Transverse colon (tissue), 4 donors: Measurements from ENCODE around the gene MPRIP. TPM values are rescaled to one million over a fixed set of nuclear protein-coding genes. Genes with fewer than 3 reads are reported as not detected.

Experiments
- DNase-seq: peaks from one replicate; pipeline ENCODE4 v3.0.0-alpha.2; 2019
- H3K27ac ChIP-seq, 4 donors: fragments of 200-600 bp; sonication (generic); 2 replicates each; pipeline ENCODE4 v1.5.1; 2016 to 2018; ENCODE audit warnings: inconsistent platforms in 4 of 4
- H3K27me3 ChIP-seq: fragments of 200-600 bp; sonication (generic); 2 replicates; pipeline ENCODE4 v1.5.1; 2017; ENCODE audit warnings: inconsistent platforms
- H3K36me3 ChIP-seq, 4 donors: fragments of 200-600 bp; sonication (generic); 2 replicates each; pipeline ENCODE4 v1.5.1; 2017 to 2019; ENCODE audit warnings: inconsistent platforms in 4 of 4
- H3K4me1 ChIP-seq, 4 donors: fragments of 200-600 bp; sonication (generic); 2 replicates each; pipeline ENCODE4 v1.5.1; 2017 to 2020; ENCODE audit warnings: inconsistent platforms in 4 of 4
- H3K4me3 ChIP-seq, 4 donors: fragments of 200-600 bp; sonication (generic); 1 replicate in 1 of 4; 2 replicates in 3 of 4; pipeline versions ENCODE4 v1.5.1 to v1.6.1; 2017 to 2019; ENCODE audit warnings: inconsistent platforms in 4 of 4
- H3K9me3 ChIP-seq, 2 donors: fragments of 200-600 bp; sonication (generic); 2 replicates each; pipeline ENCODE4 v1.5.1; 2017 to 2019; ENCODE audit warnings: inconsistent platforms in 2 of 2
- EP300 ChIP-seq: sonication (generic); formaldehyde crosslinking; IDR thresholded peaks from one replicate; pipeline ENCODE4 v1.6.1; 2017; ENCODE audit warnings: antibody characterized with exemption, low read depth
- POLR2A ChIP-seq: fragments of 450-650 bp; IDR thresholded peaks from one replicate; pipeline ENCODE4 v1.6.1; 2016; ENCODE audit warnings: antibody characterized with exemption, mild to moderate bottlenecking, moderate library complexity
- POLR2AphosphoS5 ChIP-seq, 3 donors: sonication (generic); formaldehyde crosslinking; IDR thresholded peaks; one replicate each; pipeline ENCODE4 v1.6.1; 2016; ENCODE audit warnings: antibody characterized with exemption in 3 of 3
- WGBS, 2 donors: methylation state at CpG; one replicate each; pipeline ENCODE4 v1.1.5; 2018; ENCODE audit warnings: low coverage in 1 of 2; 5-methylcytosine and 5-hydroxymethylcytosine counted together
- in situ Hi-C, 4 donors: fragments of 200-750 bp; cut with MboI; loops; one replicate each; pipeline versions ENCODE4 v1.15.0 to v1.15.1; 2017; ENCODE audit warnings: low sequenced_read_pairs in 3 of 4, low pct_ligation_motif_present in 1 of 4, low pct_unique_long_range_greater_than_20kb in 1 of 4
- intact Hi-C: fragments of 100-400 bp; cut with DNase I; formaldehyde crosslinking; loops from one replicate; pipeline ENCODE4 v1.15.1; 2023; ENCODE audit warnings: low total_unique reads
- total RNA-seq, 4 donors: library from RNA; depleted of rRNA; stranded (reverse); fragments of >200 nt; gene quantifications; one replicate each; pipeline ENCODE4 v1.1.0, GENCODE V29; 2016
- TF ChIP-seq, protein P1 (sequence below), 5 experiments: fragments of 200-600 bp in 3 of 5; fragments of 450-650 bp in 2 of 5; sonication (generic) in 3 of 5; IDR thresholded peaks; 1 replicate in 2 of 5; 2 replicates in 3 of 5; pipeline ENCODE4 v1.5.1; 2016 to 2017; ENCODE audit warnings: antibody characterized with exemption in 5 of 5, inconsistent platforms in 3 of 5, mild to moderate bottlenecking in 2 of 5, moderate library complexity in 1 of 5

MPRIP gene
- total RNA-seq, 4 donors from 2014 or later, result 124 to 368 (median 158) TPM

- Histone ChIP-seq H3K4me1 (peaks cover 17 to 38% (median 23%) of the 10 kb centered on the region in 4 donors), H3K9me3 (no peaks in the 10 kb centered on the region), H3K27me3 (no peaks in the 10 kb centered on the region), H3K4me3 (no peak overlapping the region), H3K36me3 (no peaks in the 10 kb centered on the region), H3K27ac (no peak overlapping the region)
- in situ Hi-C loops, result no loop called here
- WGBS, 2 donors, result 96% methylated on average over 3 of the region's 3 CpGs; no CpG with 5 or more reads in 1 of the 2 donors
- intact Hi-C loops, result no loop called here
- TF ChIP-seq POLR2A (no peak), POLR2AphosphoS5 (IDR thresholded peaks at IDR 0.05) (no peak), EP300 (no peak)
- TF ChIP-seq, protein P1, sequence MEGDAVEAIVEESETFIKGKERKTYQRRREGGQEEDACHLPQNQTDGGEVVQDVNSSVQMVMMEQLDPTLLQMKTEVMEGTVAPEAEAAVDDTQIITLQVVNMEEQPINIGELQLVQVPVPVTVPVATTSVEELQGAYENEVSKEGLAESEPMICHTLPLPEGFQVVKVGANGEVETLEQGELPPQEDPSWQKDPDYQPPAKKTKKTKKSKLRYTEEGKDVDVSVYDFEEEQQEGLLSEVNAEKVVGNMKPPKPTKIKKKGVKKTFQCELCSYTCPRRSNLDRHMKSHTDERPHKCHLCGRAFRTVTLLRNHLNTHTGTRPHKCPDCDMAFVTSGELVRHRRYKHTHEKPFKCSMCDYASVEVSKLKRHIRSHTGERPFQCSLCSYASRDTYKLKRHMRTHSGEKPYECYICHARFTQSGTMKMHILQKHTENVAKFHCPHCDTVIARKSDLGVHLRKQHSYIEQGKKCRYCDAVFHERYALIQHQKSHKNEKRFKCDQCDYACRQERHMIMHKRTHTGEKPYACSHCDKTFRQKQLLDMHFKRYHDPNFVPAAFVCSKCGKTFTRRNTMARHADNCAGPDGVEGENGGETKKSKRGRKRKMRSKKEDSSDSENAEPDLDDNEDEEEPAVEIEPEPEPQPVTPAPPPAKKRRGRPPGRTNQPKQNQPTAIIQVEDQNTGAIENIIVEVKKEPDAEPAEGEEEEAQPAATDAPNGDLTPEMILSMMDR (IDR thresholded peaks at IDR 0.05), result no peak
- DNase-seq, result no peak
These were observed 82.1 kb downstream of the MPRIP start for GRCh38 chr17:17124341-17124740.

DNA sequence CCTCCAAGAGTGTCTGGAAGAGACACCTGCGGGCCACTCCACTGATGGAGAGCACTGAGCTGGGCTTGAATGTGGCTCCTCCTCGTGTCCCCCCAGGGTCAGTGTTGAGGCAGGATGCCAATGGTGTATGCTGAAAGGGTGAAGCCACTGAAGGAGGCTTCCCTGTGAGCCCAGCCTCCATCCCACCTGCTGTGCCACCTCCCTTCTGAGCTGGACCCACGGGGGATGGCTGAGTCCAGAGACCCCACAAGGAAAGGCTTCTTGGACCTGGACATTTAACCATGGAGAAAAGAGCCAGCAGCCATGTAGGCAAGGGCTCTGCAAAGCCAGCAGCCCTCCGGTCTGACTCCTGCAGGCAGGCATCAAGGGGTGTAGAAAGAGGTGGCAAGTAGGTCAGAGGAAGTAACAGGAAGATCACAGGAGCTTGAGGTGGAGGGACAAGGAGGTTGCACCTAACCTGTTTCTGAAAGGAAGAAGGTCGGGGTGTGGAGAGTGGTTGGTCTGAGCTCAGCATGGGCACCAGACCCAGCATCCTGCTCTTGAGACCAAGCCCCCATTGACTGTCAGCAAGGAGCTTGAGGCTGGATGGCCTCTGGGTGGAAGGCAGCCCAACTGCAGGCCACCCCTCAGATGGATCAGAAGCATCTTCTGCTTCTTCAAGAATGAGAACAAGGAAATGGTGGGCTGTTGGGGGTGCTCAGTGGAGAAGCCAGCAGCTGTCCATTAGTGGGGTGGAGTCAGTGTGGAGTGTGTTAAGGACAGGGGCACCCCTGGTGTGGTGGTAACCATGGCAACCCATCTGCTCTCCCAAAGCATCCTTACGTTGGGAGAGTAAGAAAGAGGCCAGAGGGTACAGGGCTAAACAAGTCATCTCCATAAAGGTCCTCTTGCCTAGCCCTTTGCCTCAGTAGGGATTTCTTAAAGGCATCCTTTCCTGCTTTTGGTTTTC lies 83.2 kb downstream of the MPRIP start:
- DNase-seq, result no peak
- H3K4me3 ChIP-seq, result no peak overlapping the region
- peak overlapping the region in 2 of 4 donors; percentile 10 to 14 for H3K27ac ChIP-seq
- 83 to 100% methylated on average over 2 to 6 of the region's 6 CpGs for WGBS, 2 donors
- H3K27me3 ChIP-seq, result no peaks in the 10 kb centered on the region
- in situ Hi-C loops, result loop anchor here in 1 of 4 donors (25.0 kb wide), 1 partner anchor 113 kb away; no protein-coding TSS in a partner anchor
- no peaks in the 10 kb centered on the region for H3K9me3 ChIP-seq
- intact Hi-C loops, result no loop called here
- peaks cover 6 to 28% (median 12%) of the 10 kb centered on the region in 4 donors for H3K4me1 ChIP-seq
- no peaks in the 10 kb centered on the region for H3K36me3 ChIP-seq
- no peak for TF ChIP-seq EP300
- TF ChIP-seq, protein P1 (IDR thresholded peaks at IDR 0.05), result no peak
- no peak for TF ChIP-seq POLR2A
- TF ChIP-seq POLR2AphosphoS5 (IDR thresholded peaks at IDR 0.05), result no peak

GRCh38 chr17:17126131-17127110 lies 84.2 kb downstream of the MPRIP start:
- no peak for TF ChIP-seq POLR2AphosphoS5 (IDR thresholded peaks at IDR 0.05)
- TF ChIP-seq, protein P1 (IDR thresholded peaks at IDR 0.05), result no peak
- no peak for TF ChIP-seq EP300
- no peak for TF ChIP-seq POLR2A
- no peak for DNase-seq
- H3K27ac ChIP-seq, result peak overlapping the region in 3 of 4 donors; percentile 10 to 14 (median 10)
- intact Hi-C loops (no loop called here), in situ Hi-C loops (loop anchor here in 1 of 4 donors (25.0 kb wide), 1 partner anchor 114 kb away; no protein-coding TSS in a partner anchor)
- H3K9me3 ChIP-seq, result no peaks in the 10 kb centered on the region
- H3K4me1 ChIP-seq, result peaks cover 0 to 18% (median 3%) of the 10 kb centered on the region in 4 donors
- H3K4me3 ChIP-seq, result no peak overlapping the region
- peaks cover 0 to 10% (median 0%) of the 10 kb centered on the region in 4 donors for H3K36me3 ChIP-seq
- no peaks in the 10 kb centered on the region for H3K27me3 ChIP-seq
- 53 to 84% methylated on average over 3 to 20 of the region's 21 CpGs for WGBS, 2 donors
